Measurements from ENCODE around the gene TFDP1. TPM values are rescaled to one million over a fixed set of nuclear protein-coding genes. Genes with fewer than 3 reads are reported as not detected.
A peak's percentile ranks its signal among the peaks of the same experiment; 100 is the strongest.

TFDP1 gene
- total RNA-seq, 1 donor from 2014 or later, result 54.4 TPM

- Histone ChIP-seq H3K27me3 (ENCODE audit: control insufficient read depth, insufficient read depth, low read length) (no peaks in the 10 kb centered on the region), H3K36me3 (ENCODE audit: control insufficient read depth, insufficient read depth, low read length) (no peaks in the 10 kb centered on the region), H3K4me3 (ENCODE audit: low read depth, low read length) (no peak overlapping the region)
- TF ChIP-seq, protein P1, sequence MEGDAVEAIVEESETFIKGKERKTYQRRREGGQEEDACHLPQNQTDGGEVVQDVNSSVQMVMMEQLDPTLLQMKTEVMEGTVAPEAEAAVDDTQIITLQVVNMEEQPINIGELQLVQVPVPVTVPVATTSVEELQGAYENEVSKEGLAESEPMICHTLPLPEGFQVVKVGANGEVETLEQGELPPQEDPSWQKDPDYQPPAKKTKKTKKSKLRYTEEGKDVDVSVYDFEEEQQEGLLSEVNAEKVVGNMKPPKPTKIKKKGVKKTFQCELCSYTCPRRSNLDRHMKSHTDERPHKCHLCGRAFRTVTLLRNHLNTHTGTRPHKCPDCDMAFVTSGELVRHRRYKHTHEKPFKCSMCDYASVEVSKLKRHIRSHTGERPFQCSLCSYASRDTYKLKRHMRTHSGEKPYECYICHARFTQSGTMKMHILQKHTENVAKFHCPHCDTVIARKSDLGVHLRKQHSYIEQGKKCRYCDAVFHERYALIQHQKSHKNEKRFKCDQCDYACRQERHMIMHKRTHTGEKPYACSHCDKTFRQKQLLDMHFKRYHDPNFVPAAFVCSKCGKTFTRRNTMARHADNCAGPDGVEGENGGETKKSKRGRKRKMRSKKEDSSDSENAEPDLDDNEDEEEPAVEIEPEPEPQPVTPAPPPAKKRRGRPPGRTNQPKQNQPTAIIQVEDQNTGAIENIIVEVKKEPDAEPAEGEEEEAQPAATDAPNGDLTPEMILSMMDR (IDR thresholded peaks at IDR 0.05; ENCODE audit: insufficient read depth, low read length, poor library complexity, severe bottlenecking), result no peak
- no peak for DNase-seq (ENCODE audit: low read depth)
Measured at GRCh38 chr13:113645329-113645728, 60.8 kb downstream of the TFDP1 start.

DNA sequence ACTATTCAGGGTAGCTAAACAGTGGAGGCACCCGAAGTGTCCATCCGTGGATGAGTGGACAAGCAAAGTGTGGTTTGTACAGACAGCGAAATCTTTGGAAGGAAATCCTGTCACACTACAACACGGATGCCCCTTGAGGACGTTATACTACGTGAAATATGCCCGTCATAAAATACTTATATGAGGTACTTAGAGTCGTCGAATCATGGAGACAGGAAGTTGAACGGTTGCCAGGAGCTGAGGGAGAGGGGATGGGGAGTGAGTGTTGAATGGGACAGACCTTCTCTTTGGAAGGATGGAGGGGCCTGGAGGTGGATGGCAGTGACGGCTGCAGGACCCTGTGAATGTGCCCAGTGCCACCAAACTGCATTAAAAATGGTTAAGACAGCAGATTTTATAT lies 61.8 kb downstream of the TFDP1 start:
- Histone ChIP-seq H3K27me3 (ENCODE audit: control insufficient read depth, insufficient read depth, low read length) (no peaks in the 10 kb centered on the region), H3K36me3 (ENCODE audit: control insufficient read depth, insufficient read depth, low read length) (no peaks in the 10 kb centered on the region), H3K4me3 (ENCODE audit: low read depth, low read length) (no peak overlapping the region)
- no peak for DNase-seq (ENCODE audit: low read depth)
- TF ChIP-seq, protein P1 (IDR thresholded peaks at IDR 0.05; ENCODE audit: insufficient read depth, low read length, poor library complexity, severe bottlenecking), result no peak

DNA sequence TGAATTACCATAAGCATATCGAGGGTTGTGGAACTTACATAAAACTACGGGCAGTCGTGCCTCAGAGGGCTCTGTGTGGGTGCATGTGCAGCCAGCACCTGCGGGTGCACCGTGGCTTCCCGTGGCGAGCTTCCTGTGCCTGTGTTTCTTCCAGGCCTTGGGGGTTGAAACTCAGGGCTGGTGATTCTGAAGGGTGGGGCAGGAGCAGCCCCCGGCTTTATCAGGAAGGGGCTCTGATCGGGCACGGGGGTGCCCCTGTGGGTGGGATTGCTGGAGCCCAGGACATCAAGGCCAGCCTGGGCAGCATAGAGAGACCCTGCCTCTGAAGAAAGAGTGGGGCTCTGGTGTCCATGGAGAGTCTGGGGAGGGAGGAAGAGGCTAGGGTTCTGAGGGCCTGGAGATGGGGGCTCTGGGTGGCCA lies 62.4 kb downstream of the TFDP1 start:
- H3K36me3 ChIP-seq (ENCODE audit: control insufficient read depth, insufficient read depth, low read length), result no peaks in the 10 kb centered on the region
- no peaks in the 10 kb centered on the region for H3K27me3 ChIP-seq (ENCODE audit: control insufficient read depth, insufficient read depth, low read length)
- TF ChIP-seq, protein P1 (IDR thresholded peaks at IDR 0.05; ENCODE audit: insufficient read depth, low read length, poor library complexity, severe bottlenecking), result no peak
- H3K4me3 ChIP-seq (ENCODE audit: low read depth, low read length), result no peak overlapping the region
- DNase-seq (ENCODE audit: low read depth), result no peak

- no peaks in the 10 kb centered on the region for H3K27me3 ChIP-seq (ENCODE audit: control insufficient read depth, insufficient read depth, low read length)
- no peaks in the 10 kb centered on the region for H3K36me3 ChIP-seq (ENCODE audit: control insufficient read depth, insufficient read depth, low read length)
- TF ChIP-seq, protein P1 (IDR thresholded peaks at IDR 0.05; ENCODE audit: insufficient read depth, low read length, poor library complexity, severe bottlenecking), result no peak
- H3K4me3 ChIP-seq (ENCODE audit: low read depth, low read length), result no peak overlapping the region
- DNase-seq (ENCODE audit: low read depth), result peak; percentile 31
Measured at GRCh38 chr13:113647351-113648215, 63.0 kb downstream of the TFDP1 start.

DNA sequence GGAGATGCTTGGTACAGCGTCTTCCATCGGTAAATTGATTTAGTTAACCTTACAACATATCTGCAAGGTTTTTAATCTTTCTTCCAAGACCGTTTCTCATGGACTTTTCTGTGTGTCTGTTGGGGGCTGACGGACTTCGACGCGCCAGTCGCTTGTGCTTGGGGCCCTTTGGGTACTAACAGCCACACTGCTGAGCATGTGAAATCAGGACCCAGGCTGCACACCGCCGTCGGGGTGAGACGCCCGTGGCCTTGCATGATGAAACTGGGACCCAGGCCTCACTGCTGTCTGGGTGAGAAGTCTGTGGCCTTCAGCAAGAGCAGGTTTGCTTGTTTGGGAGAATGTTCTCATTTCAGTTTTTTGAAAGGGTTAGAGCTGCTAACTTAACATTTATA lies 63.7 kb downstream of the TFDP1 start:
- TF ChIP-seq, protein P1 (IDR thresholded peaks at IDR 0.05; ENCODE audit: insufficient read depth, low read length, poor library complexity, severe bottlenecking), result no peak
- Histone ChIP-seq H3K27me3 (ENCODE audit: control insufficient read depth, insufficient read depth, low read length) (no peaks in the 10 kb centered on the region), H3K4me3 (ENCODE audit: low read depth, low read length) (no peak overlapping the region), H3K36me3 (ENCODE audit: control insufficient read depth, insufficient read depth, low read length) (no peaks in the 10 kb centered on the region)
- DNase-seq (ENCODE audit: low read depth), result no peak

GRCh38 chr13:113649212-113649611 lies 64.7 kb downstream of the TFDP1 start:
- TF ChIP-seq, protein P1 (IDR thresholded peaks at IDR 0.05; ENCODE audit: insufficient read depth, low read length, poor library complexity, severe bottlenecking), result no peak
- no peaks in the 10 kb centered on the region for H3K36me3 ChIP-seq (ENCODE audit: control insufficient read depth, insufficient read depth, low read length)
- DNase-seq (ENCODE audit: low read depth), result no peak
- no peaks in the 10 kb centered on the region for H3K27me3 ChIP-seq (ENCODE audit: control insufficient read depth, insufficient read depth, low read length)
- no peak overlapping the region for H3K4me3 ChIP-seq (ENCODE audit: low read depth, low read length)

All from kidney epithelial cell (primary cell).